HG02588 (cell line): ENCODE results near the gene DNAJA4.

Source experiments
- ATAC-seq: cut with Tn5 transposase; IDR thresholded peaks from one replicate; pipeline ENCODE4 v1.9.1; 2021; ENCODE audit warnings: mild to moderate bottlenecking, moderate library complexity; ENCODE audit not compliant: unreplicated experiment

Gene DNAJA4

DNA sequence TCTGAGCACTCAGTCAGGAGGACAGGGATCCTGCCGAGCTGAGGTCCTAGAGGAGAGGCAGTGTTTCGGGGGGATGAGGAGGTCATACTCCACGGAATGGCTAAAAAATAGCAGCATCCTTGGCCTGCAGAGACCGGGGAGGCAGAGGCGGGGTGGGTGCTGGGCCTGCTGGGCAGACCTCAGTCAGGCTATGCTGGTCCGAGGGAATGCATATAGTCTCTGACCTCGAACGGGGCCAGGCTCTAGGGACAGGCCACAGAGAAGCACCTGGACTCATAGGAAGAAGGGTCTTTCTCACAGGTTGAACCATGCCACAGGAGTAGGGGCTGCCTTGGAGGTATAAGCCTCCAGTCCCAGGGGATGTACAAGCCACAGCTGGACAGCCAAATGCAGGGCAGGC, 49.0 kb downstream of the DNAJA4 start:
- ATAC-seq, result no peak

DNA sequence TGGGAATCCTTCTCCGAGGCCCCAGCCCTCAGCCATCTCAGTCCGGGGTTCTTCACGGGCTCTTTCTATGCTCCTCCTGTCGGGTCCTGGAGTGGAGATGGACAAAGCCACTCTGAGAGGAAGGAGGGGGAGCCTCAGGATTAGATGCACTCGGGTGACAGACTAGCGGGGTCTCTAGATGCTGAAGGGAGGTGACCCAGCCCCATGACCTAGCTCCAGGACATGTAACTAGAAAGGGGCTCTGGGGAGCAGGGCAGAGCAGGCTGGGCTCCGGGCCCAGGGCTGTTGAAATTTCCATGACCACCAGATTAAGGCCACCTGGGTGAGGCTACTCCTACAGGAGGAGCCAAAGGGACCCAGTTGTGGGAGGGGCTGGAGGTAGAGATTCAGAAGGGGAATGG, 49.8 kb downstream of the DNAJA4 start:
- ATAC-seq, result no peak

- no peak for ATAC-seq
Observed at GRCh38 chr15:78315686-78316282, 51.4 kb downstream of the DNAJA4 start.

DNA sequence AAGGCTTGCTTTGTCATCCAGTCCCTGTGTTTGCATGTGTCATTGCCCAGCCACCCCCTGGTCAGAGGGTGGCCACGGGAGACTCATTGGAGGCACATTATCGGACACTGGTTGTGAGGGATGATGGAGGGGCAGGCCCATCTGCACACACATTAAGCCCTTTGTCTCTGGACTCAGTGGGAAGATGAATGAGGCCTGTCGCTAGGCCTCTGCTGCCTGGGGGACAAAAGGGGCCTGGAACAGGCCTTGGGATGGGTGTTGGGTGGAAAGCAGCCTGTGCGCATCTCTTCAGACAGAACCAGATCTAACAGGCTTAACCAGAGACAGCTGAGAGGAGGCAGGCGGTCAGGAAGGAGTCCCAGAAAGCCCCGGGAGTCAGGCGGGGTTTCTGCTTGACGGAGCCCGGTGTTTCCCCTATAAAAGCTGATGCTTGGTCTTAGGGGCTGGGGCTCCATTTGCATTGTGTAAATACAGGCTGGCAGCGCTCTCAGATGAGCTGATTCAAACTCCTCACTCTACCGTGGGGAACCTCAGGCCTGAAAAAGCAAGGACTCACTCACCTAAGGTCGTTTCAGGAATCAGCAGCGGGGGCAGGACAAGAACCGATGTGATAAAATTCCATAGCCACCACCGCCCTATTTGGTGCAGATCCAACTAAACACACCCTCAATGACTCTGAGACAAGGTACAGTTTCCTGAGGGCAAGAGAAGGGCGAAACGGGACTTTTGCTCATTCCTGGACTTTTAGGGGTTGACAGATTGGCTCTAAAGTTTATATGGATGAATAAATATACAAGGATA, 52.1 kb downstream of the DNAJA4 start:
- no peak for ATAC-seq

DNA sequence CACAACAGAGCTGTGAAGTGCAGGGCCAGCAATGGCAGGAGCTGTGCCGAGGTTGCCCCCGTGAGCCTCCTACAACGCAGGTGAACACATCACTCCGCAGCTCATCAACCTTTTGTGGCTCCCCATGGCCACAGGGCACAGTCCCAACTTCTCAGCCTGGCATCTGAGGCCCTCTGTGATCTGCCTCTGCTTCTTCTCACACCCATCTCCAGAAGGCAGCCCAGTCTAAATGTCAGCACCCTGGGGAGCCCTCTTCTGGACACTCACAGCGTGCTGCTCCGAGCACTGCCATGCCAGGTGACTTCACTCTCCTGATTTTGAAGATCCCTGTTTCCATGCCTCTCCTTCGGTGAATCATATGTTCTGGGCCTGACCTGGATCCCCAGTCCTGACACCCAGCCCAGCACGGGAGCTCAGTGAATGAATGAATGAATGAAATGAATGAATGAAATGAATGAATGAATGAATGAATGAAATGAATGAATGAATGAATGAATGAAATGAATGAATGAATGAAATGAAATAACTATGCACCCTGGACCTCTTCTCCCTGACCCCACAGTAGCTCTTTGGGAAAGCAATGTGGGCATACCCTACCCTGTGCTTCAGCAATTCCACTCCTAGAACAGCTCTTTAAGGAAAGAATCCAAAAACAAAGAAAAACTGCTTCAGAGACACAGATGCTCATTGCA, 52.9 kb downstream of the DNAJA4 start:
- ATAC-seq, result no peak

GRCh38 chr15:78319588-78319987, 55.2 kb downstream of the DNAJA4 start:
- no peak for ATAC-seq

- ATAC-seq, result no peak
Observed at GRCh38 chr15:78320183-78320582, 55.8 kb downstream of the DNAJA4 start.

GRCh38 chr15:78321041-78321570, 56.7 kb downstream of the DNAJA4 start:
- ATAC-seq, result no peak

- no peak for ATAC-seq
Observed at GRCh38 chr15:78321786-78322185, 57.4 kb downstream of the DNAJA4 start.

DNA sequence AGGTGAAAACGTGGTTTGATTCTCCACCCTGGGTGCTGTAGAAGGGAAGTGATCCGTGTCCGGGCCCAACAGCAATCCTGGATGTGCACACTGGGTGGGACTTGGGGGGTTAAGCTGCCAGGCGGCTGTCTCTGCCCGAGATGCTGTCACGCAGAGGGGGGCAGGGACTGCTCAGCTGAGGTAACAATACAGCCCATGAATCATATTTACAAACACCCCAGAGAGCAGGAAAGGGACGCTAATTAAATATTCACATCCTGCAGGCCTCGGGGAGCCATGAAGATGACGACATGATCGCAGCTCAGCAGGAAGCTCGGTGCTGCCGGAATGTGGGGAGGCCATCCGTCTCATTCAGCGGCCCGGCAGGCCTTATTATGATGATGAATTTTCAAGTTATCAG, 57.9 kb downstream of the DNAJA4 start:
- no peak for ATAC-seq

DNA sequence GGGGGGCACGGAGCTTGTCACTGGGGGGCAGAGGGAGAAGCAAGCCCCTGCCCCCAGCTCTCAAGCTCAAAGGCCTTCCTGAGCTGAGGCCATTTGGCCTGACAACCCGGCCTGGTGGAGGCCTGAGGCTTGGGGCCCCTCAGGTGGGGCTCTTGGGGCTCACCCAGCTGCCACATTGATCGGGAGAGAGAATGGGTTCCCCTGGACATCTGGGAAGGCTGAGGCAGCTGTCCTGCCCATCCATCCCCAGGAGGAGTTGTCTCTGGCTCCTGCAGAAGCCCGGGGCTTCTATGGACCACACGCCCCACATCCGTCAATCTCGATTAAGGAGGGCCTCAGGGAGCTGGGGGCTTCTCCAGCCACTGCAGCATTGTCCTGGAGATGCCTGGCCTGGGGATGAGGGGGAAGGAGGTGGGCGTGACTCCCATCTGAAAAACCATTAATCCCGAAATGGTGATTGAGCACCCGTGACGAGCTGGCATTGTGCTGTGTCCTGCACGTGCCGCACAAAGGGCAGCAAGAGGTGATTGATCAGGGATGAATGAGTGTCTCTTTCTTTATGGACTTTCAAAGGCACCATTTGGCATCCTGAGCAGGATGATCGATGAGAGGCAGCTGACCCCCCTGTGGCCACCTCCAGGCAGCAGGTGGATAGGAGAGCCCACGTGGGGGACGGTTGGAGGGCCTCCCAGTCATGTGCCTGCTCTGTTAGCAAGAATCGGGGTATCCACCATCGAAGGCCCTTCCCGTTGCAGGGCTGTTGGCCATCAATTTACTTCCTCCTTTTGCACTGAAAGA, 58.6 kb downstream of the DNAJA4 start:
- ATAC-seq, result no peak

DNA sequence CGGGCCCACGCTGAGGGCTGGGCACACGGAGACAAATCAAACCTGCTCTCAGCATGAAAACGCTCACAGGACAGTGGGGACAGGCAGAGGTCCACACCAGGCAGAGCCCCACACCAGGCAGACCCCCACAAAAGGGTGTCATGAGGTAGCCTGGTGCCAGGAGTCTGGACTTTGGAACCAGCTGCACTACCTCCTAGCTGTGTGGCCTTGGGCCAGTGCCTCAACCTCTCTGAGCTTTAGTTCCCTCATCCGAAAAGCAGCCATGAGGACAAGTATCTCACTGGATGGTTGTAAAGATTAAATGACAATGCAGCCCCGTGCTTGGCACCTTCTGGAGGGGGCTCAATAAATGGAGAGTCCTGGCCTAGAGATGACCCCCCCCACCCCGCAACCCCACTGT, 59.3 kb downstream of the DNAJA4 start:
- no peak for ATAC-seq

DNA sequence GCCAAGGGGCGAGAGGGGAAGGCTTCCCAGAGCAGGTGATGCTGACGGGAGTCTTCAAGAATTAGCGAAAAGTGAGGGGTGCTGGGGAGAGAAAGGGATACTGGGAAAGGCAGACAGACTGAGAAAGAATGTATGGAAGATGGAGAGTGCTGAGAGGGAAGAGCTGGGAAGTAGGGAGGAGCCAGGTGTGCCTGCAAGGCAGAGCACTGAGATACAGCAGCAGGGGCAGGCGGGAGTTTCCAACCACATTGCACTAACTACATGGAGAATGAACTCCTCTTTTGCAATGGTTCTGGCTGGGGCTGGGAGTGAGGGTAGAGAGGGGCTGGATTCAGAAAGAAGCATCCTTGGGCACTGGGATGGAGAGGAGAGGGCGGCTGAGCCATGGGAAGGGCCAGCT, 59.8 kb downstream of the DNAJA4 start:
- no peak for ATAC-seq

- no peak for ATAC-seq
Observed at GRCh38 chr15:78325092-78325843, 60.9 kb downstream of the DNAJA4 start.

DNA sequence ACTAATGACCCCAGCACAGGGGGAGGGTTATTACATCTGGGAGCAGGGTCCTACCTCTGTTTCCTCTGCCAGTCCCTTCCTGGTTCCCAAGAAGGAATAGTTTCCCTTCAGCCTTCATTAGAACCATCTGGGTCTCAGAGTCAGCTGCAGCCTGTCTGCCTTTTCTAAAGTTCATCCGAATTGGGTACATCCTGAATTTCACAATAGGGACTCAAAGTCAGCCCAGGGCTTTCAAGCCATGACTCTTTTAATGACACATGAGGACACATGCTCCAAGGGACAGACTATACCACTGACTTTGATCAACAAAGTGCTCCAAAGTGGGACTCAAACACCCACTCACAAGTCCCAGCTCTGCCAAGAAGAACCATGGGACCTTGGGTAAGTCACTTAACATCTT, 63.1 kb downstream of the DNAJA4 start:
- ATAC-seq, result no peak

- no peak for ATAC-seq
Observed at GRCh38 chr15:78329625-78330024, 65.3 kb downstream of the DNAJA4 start.
